Dendritic cell treated with granulocyte-macrophage colony-stimulating factor and Interleukin-4, amounts not matched to agents 40 ng/mL and 50 ng/mL, for 4 days (primary cell): ENCODE measurements around the gene BCL2L1.

Experiments used
- H3K27ac Mint-ChIP-seq: one replicate; pipeline ENCODE4 v1.8.0; 2022; ENCODE audit warnings: mild to moderate bottlenecking, mixed read lengths
- H3K27me3 Mint-ChIP-seq: one replicate; pipeline ENCODE4 v1.8.0; 2022; ENCODE audit warnings: mild to moderate bottlenecking, mixed read lengths
- H3K36me3 Mint-ChIP-seq: one replicate; pipeline ENCODE4 v1.8.0; 2022; ENCODE audit warnings: low read depth, mixed read lengths
- H3K4me1 Mint-ChIP-seq: one replicate; pipeline ENCODE4 v1.8.0; 2022; ENCODE audit warnings: low read depth, mixed read lengths
- H3K4me3 Mint-ChIP-seq: one replicate; pipeline ENCODE4 v1.8.0; 2022; ENCODE audit warnings: mild to moderate bottlenecking, moderate library complexity, mixed read lengths
- H3K9me3 Mint-ChIP-seq: one replicate; pipeline ENCODE4 v1.8.0; 2022; ENCODE audit warnings: mixed read lengths
- intact Hi-C: fragments of 100-400 bp; cut with micrococcal nuclease; formaldehyde crosslinking; loops from one replicate; pipeline ENCODE4 v1.15.0; 2022

Gene BCL2L1

DNA sequence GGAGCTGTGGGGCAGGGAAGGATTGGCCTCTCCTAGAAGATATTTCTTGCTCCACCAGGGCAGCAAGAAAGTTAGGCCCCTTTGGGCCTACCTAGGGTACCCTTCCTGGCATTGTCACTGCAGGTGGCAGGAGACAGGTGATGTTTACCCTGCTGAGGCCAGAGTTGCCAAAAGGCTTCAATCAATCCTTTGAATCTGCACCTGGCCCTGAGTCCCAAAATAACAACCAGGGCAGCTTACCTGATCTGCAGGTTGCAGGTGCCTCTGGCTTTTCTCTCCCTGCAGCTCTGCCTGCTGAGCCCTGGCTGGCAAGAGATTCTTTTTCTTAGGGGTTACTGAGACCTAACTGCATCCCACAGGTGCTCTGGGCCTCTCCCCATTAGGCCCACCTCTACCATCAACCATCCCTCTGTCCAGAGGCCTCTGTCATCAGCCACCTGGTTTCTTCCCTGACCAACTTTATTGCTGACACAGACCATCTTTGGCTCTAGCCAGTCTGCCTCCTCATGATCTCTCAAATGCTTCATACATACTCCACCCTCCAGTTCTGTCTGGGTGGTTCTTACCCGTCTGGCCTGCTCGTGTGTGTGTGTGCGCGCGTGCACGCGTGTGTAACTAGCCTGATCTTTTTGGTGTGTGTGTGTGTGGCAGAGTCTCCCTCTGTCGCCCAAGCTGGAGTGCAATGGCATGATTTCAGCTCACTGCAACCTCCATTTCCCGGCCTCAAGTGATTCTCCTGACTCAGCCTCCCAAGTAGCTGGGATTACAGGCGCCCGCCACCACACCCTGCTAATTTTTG is 13.7 kb downstream of the BCL2L1 start:
- H3K27ac Mint-ChIP-seq: peak overlapping the region; percentile 18
- no peaks in the 10 kb centered on the region for H3K27me3 Mint-ChIP-seq
- peaks cover 80% of the 10 kb centered on the region for H3K36me3 Mint-ChIP-seq
- H3K4me1 Mint-ChIP-seq: peaks cover 76% of the 10 kb centered on the region
- H3K4me3 Mint-ChIP-seq: no peak overlapping the region
- intact Hi-C loops: no loop called here
- H3K9me3 Mint-ChIP-seq: no peaks in the 10 kb centered on the region

DNA sequence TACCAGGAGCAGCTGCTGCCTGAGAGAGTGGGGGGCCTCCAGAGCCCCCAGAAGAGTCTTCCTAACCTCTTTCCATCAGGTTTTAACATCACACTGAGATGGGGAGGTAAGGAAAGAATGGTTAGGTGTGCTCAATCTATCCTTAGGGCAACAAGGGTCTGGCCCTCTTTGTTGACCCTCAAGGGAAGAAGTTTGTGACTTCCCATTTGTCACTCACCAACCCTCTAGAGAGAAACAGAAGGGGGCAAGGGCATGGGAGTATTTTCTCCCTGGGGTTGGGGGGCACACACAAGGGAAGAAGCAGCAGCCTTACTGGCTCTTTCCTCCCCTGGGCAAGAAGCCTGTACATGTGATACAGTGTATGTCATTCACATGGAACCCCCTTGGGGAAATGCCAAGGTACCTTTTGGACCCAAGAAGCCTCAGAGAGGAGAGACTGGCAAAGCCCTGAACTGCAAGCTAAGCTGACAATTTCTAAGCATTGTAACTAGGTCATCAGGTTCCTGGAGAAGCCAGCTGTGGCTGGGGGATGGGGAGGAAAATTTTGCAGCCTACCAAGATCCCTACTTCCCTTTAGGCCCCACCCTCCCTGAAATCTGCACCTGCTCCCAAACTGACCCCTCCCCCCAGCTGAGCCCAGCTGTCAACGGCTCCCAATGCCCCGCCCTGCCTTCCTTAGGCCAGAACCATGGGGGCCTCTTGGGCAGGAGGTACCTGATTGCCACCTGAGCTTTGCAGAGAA is 14.5 kb downstream of the BCL2L1 start:
- Mint-ChIP-seq H3K27me3 (no peaks in the 10 kb centered on the region), H3K27ac (peak overlapping the region; percentile 18), H3K4me3 (peak overlapping the region; percentile 9), H3K9me3 (no peaks in the 10 kb centered on the region), H3K36me3 (peaks cover 77% of the 10 kb centered on the region), H3K4me1 (peaks cover 69% of the 10 kb centered on the region)
- intact Hi-C loops: no loop called here

DNA sequence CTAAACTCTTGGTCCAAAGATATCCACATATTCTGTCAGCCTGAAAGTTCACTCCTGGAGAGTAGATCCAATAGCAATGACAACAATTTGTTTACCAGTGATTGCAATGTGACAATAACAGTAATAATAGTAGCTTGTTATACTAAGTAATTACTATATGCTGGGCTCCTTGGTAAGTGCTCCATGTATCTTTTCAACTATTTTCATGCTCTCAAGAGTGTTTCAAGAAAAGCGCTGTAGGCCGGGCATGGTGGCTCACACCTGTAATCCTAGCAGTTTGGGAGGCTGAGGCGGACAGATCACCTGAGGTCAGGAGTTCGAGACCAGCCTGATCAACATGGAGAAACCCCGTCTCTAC is 15.4 kb downstream of the BCL2L1 start:
- Mint-ChIP-seq H3K27me3 (no peaks in the 10 kb centered on the region), H3K27ac (peak overlapping the region; percentile 61), H3K9me3 (no peaks in the 10 kb centered on the region), H3K4me1 (peaks cover 59% of the 10 kb centered on the region), H3K4me3 (no peak overlapping the region), H3K36me3 (peaks cover 75% of the 10 kb centered on the region)
- intact Hi-C loops: no loop called here

DNA sequence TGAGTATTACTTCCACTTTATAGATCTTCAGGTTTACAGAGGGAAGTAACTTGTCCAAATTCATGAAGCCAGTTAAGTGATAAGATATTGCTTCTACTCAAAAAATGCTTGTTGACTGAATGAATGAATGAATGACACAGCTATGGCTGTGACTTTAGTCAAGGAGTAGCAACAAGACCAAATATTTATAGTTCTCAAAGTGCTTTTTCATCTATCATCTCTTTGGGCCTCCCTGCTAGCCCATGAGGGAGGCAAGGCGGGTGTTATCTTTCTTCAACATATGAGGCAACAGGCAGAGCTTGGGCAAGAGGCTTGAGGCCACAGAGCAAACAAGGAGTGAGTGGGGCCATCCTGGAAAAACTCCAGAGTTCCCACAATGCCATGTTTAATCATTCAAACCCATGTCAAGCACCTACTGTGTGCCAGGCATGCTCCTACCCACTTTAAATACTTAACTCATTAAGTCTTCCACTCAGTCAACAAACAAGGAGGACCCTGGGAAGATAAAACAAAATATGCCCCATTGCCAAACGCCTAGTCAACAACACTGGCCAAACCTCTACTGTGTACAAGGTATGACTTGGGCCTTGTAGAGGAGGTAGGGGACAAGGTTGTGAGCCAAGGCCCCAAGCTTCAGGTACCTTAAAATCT is 15.9 kb downstream of the BCL2L1 start:
- Mint-ChIP-seq H3K4me3 (no peak overlapping the region), H3K36me3 (peaks cover 80% of the 10 kb centered on the region)

DNA sequence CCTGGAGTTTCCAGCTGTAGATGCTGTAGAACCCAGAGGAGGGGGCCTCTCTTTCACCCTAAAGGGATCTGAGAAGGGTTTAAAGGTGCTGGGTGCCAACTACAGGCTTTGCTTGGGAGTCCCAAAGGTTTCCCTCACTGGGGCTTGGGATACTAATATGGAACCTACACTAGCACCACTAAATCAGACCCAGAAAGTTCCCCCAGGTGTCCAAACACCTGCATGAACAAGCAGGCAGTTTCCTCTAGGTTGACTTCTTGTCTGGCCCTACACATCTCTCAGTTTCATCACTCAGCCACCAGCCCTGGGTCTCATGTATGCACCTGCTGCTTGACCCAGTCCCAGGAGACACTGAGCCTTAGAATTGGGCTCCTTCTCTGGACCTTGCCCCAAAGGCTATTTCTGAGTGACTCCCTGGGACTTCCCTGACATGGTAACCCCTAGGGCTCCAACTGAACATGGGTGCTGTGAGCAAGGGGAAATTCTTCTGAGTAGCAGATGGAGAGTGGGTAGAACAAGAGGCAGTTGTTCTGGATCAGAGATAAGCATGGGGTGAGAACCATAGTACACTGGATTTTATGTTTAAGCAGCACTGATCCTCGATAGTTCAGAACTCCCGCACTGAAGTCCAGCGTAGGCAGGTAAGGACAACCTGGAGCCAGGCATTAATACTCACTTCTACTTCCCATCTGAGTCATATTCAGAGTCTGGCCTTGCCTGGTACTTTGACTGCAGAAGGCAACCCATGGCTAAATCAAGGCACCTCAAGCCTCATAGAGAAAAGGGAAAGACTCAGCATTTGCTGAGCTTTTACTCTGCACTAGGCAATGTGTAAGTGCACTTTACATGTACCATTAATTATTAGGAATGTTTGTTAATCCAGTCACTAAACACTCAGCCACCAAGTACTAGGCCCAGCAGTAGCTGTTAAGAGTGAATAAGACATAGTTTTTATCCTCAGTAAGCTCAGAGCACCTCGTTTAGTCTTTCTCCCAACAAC is 16.8 kb downstream of the BCL2L1 start:
- Mint-ChIP-seq H3K4me3 (no peak overlapping the region), H3K36me3 (peaks cover 81% of the 10 kb centered on the region), H3K27ac (peak overlapping the region; percentile 61)

More for the DNA sequence above, 15.9 kb downstream of the BCL2L1 start:
- H3K4me1 Mint-ChIP-seq: peaks cover 59% of the 10 kb centered on the region
- intact Hi-C loops: no loop called here
- H3K27me3 Mint-ChIP-seq: no peaks in the 10 kb centered on the region
- peak overlapping the region; percentile 61 for H3K27ac Mint-ChIP-seq
- no peaks in the 10 kb centered on the region for H3K9me3 Mint-ChIP-seq

DNA sequence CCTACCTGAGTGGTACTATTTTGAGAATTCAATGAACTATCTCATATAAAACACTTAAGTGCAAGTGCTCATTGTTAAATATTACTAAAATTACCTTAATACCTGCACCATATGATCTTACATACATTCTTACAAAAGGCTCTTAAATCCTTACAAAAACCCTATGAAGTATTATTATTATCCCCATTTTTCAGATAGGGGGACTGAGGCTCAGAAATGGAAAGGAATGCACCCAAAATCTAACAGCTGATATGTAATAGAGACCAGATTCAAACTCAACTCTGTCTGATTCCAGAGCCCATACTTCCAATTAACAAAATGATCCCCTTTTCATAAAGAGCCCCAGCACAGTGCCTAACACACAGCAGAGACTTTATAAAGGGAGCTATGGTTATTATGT is 17.5 kb downstream of the BCL2L1 start:
- Mint-ChIP-seq H3K27me3 (no peaks in the 10 kb centered on the region), H3K4me3 (no peak overlapping the region), H3K9me3 (no peaks in the 10 kb centered on the region), H3K36me3 (peaks cover 80% of the 10 kb centered on the region), H3K27ac (no peak overlapping the region), H3K4me1 (peaks cover 57% of the 10 kb centered on the region)
- intact Hi-C loops: no loop called here

More for the DNA sequence above, 16.8 kb downstream of the BCL2L1 start:
- Mint-ChIP-seq H3K4me1 (peaks cover 57% of the 10 kb centered on the region), H3K27me3 (no peaks in the 10 kb centered on the region), H3K9me3 (no peaks in the 10 kb centered on the region)
- intact Hi-C loops: no loop called here

DNA sequence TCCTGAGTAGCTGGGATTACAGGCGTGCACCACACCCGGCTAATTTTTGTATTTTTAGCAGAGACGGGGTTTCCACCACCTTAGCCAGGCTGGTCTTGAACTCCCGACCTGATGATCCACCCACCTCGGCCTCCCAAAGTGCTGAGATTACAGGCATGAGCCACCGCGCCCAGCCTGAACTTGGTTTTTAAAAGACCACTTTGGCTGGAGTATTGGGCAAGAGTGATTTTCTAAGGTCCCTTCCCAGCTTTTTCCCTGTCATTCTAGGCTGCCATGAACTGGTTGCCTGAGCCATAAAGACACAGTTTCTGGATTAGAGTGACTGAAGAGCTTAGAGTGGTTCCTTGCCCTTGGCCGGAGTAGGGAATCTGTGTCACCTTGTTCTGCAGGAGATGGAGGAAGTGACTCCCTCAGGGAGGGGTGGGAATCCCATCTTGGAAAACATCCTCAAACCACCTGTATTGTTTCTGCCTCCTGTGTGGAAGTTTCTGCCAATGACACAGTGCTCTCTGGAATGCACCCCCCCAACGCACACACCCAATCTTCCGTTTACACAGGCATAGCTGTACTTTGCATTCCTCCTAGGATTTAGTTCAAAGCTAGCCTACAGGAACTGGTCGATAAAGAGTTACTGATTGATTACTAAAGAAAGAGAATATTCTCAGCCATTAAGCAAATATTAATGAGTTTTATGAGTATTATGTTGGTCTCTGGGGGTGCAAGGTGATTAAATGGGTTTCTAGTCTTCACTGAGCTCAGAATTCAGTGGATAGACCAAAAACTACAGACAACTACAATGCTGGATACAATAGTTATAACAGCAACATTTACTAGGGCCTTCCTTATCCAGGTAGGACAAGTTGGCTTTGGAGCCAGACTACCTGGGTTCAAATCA is 18.2 kb downstream of the BCL2L1 start:
- intact Hi-C loops: no loop called here
- H3K36me3 Mint-ChIP-seq: peaks cover 74% of the 10 kb centered on the region
- H3K4me3 Mint-ChIP-seq: no peak overlapping the region
- H3K27me3 Mint-ChIP-seq: no peaks in the 10 kb centered on the region
- H3K9me3 Mint-ChIP-seq: no peaks in the 10 kb centered on the region
- no peak overlapping the region for H3K27ac Mint-ChIP-seq
- H3K4me1 Mint-ChIP-seq: peaks cover 59% of the 10 kb centered on the region

DNA sequence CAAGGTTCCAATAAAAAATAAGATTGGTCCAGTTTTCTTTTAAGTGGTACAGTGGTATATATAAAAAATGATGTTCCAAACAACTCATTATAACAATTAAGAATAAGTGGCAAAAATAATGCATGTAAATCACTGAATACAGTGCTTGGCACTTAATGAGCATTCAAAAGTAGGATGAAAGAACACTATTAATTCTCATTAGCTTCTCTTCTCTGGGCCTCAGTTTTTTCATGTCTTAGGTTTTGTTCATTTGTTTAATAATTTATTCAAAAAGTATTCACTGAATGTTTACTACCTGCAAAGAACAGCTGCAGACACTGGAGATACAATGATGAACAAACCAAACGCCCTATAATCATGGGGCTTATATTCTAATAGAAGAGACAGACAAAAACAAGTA is 21.1 kb downstream of the BCL2L1 start:
- H3K27ac Mint-ChIP-seq: peak overlapping the region; percentile 51
- no peak overlapping the region for H3K4me3 Mint-ChIP-seq
- peaks cover 58% of the 10 kb centered on the region for H3K4me1 Mint-ChIP-seq
- H3K27me3 Mint-ChIP-seq: no peaks in the 10 kb centered on the region
- no peaks in the 10 kb centered on the region for H3K9me3 Mint-ChIP-seq
- intact Hi-C loops: no loop called here
- H3K36me3 Mint-ChIP-seq: peaks cover 69% of the 10 kb centered on the region

DNA sequence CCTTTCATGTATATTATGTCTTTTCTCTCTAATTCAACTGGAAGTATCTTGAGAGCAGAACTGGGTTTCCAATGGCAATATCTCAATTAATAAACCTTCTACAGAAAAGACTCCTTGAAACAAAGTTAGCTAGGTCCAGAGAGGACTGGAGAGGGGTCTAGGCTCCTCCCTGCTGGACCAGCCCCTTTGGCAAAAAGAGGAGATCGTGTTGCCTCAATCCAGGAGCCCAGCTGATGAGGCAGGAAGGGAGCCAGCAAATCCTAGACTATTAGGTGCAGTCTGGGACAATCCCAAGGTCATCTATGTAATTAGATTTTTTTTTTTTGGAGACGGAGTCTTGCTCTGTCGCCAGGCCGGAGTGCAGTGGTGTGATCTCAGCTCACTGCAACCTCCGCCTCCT is 21.9 kb downstream of the BCL2L1 start:
- H3K4me3 Mint-ChIP-seq: no peak overlapping the region
- peaks cover 69% of the 10 kb centered on the region for H3K36me3 Mint-ChIP-seq
- peak overlapping the region; percentile 83 for H3K27ac Mint-ChIP-seq
- no peaks in the 10 kb centered on the region for H3K9me3 Mint-ChIP-seq
- no peaks in the 10 kb centered on the region for H3K27me3 Mint-ChIP-seq
- peaks cover 58% of the 10 kb centered on the region for H3K4me1 Mint-ChIP-seq
- intact Hi-C loops: no loop called here

DNA sequence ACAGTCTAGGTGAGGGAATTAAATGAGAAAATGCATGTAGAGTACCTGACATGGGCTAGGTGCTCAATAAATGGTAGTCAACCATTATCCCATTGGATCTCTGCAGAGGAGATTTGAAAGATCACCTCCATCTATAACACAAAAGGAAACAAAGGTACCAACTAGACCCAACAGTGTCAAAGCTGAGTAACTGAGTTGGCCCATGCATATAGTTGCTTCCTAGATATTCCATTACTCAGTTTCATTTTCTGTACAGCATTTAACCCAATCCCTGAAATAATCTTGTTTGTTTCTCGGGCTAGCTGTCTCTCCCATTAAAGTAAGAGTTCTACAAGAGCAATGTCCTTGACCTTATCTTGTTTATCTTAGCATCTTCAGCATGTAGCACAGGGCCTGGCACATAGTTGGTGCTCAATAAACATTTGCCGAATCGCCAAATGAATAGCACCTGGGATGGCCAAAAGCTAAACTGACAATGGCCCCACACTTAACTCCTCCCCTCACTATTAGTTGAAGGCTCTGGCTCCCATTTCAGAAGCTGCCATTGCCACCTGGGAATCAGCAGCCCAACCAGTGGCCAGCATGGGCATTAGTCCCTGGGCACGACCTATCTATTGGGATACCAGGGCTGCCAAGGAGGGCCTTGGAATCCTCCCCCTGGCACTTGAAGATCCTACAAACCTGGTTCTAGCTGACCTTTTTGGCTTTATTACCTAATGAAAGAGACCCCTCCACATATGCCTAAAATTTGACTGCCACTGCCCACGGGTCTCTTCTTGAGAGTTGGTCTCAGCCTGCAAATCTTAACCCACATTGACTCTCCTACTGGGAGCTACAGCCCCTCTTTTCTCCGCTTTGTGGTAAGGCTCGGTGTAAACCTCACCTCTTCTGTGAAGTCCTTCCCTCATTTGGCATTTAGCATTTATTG is 22.6 kb downstream of the BCL2L1 start:
- H3K27me3 Mint-ChIP-seq: no peaks in the 10 kb centered on the region

DNA sequence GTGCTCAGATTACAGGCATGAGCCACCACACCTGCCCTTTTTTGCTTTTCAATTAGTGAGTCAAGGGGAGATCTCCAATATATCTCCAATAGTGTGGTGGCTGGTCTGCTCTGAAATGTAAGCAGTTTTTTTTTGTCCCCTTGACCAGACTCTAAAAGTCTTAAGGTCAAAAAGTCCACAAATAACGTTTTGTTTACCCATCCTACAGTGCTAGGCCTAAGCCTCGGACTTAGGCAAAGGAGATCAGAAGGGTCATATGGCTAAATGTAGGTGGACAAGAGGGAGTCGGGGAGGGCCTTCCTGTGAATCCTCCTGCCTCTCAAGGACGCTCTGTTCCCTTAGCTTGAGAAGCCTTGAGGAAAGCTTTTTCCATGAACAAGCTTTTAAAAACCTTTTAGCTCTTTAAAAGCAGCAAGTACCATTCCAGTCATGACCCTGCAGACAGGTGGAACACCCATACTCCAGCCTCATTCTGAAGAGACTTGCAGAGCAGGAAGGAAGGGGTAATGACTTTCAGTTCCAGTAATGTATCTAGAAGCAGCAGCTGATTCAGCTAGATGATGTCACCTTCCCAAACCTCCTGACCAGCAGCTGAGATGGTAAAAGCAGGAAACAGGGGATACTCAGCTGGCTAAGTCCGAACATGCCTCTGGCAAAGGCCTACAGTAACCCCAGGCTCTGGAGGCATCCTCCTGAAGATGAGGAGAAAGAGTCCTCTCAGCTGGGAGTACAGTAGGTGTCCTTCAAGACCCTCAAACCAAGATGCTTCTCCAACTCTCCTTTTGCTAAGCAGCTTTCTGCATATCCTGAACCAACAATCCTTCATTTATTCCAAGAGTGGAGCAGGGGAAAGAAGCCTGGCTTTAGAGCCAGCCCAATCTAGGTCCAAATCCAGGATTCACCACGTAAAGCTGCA is 23.6 kb downstream of the BCL2L1 start:
- peak overlapping the region; percentile 83 for H3K27ac Mint-ChIP-seq
- H3K36me3 Mint-ChIP-seq: peaks cover 61% of the 10 kb centered on the region
- peaks cover 72% of the 10 kb centered on the region for H3K4me1 Mint-ChIP-seq
- no peaks in the 10 kb centered on the region for H3K9me3 Mint-ChIP-seq
- intact Hi-C loops: loop anchor here (1.0 kb wide), 2 partner anchors 23 to 24 kb away; partner anchors contain the start of gene BCL2L1
- peak overlapping the region; percentile 39 for H3K4me3 Mint-ChIP-seq
- no peaks in the 10 kb centered on the region for H3K27me3 Mint-ChIP-seq

More for the DNA sequence above, 22.6 kb downstream of the BCL2L1 start:
- Mint-ChIP-seq H3K36me3 (peaks cover 68% of the 10 kb centered on the region), H3K27ac (peak overlapping the region; percentile 83), H3K4me1 (peaks cover 62% of the 10 kb centered on the region), H3K4me3 (peak overlapping the region; percentile 6), H3K9me3 (no peaks in the 10 kb centered on the region)
- intact Hi-C loops: loop anchor here (1.0 kb wide), 2 partner anchors 22 to 25 kb away; partner anchors contain the start of gene BCL2L1
